ENCODE measurements around the gene ZNF362.

DNA sequence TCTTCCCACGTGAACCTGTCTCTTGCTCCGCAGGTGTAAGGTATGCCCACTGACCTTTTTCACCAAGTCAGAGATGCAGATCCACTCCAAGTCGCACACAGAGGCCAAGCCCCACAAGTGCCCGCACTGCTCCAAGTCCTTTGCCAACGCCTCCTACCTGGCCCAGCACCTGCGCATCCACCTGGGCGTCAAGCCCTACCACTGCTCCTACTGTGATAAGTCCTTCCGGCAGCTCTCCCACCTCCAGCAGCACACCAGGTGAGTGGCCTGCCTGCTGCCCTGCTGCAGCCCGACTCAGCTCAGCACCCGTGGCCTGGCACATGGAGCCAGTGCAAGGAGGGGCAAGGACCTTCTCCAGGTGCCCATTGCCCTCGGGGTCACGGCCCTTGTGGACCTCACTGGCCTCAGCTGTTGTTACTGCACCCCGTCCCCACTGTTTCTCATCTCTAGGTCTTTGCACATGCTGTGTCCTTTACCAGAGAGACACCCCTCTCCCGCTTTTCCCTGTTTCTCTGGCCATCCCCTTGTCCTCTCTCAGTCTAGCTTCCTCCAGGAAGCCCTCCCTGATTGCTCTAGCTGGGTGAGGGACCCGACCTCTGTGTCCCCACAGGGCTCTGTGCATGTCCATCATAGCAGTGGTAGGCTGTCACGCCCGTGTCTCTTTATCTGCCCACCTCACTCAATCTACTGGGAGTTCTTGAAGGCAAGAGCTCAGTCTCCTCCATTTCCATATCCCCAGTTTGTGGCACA is 25.4 kb downstream of the ZNF362 start:
- TF ChIP-seq CREB1 (IDR thresholded peaks at IDR 0.05; ENCODE audit: low read depth): no peak
- TF ChIP-seq, protein P1, sequence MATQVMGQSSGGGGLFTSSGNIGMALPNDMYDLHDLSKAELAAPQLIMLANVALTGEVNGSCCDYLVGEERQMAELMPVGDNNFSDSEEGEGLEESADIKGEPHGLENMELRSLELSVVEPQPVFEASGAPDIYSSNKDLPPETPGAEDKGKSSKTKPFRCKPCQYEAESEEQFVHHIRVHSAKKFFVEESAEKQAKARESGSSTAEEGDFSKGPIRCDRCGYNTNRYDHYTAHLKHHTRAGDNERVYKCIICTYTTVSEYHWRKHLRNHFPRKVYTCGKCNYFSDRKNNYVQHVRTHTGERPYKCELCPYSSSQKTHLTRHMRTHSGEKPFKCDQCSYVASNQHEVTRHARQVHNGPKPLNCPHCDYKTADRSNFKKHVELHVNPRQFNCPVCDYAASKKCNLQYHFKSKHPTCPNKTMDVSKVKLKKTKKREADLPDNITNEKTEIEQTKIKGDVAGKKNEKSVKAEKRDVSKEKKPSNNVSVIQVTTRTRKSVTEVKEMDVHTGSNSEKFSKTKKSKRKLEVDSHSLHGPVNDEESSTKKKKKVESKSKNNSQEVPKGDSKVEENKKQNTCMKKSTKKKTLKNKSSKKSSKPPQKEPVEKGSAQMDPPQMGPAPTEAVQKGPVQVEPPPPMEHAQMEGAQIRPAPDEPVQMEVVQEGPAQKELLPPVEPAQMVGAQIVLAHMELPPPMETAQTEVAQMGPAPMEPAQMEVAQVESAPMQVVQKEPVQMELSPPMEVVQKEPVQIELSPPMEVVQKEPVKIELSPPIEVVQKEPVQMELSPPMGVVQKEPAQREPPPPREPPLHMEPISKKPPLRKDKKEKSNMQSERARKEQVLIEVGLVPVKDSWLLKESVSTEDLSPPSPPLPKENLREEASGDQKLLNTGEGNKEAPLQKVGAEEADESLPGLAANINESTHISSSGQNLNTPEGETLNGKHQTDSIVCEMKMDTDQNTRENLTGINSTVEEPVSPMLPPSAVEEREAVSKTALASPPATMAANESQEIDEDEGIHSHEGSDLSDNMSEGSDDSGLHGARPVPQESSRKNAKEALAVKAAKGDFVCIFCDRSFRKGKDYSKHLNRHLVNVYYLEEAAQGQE (IDR thresholded peaks at IDR 0.05; ENCODE audit: low read depth): no peak
- TF ChIP-seq RAD21 (IDR thresholded peaks at IDR 0.05; ENCODE audit: low read depth): no peak

All from Ishikawa (cell line).